Esophagus muscularis mucosa (tissue), 4 donors: ENCODE measurements around the gene FCHO1. TPM values are rescaled to one million over a fixed set of nuclear protein-coding genes. Genes with fewer than 3 reads are reported as not detected.

Experiments used
- DNase-seq: peaks from one replicate; pipeline ENCODE4 v3.0.0-alpha.2; 2017; ENCODE audit errors: extremely low spot score
- H3K27ac ChIP-seq, 4 donors: fragments of 200-600 bp; sonication (generic); replicated peaks in 1 of 4; 1 replicate in 3 of 4; 2 replicates in 1 of 4; pipeline ENCODE4 v1.5.1; 2016 to 2019; ENCODE audit warnings: mild to moderate bottlenecking in 1 of 4
- H3K27me3 ChIP-seq, 4 donors: fragments of 200-600 bp; sonication (generic); one replicate each; pipeline versions ENCODE4 v1.5.1 to v1.6.0; 2016 to 2019
- H3K36me3 ChIP-seq, 4 donors: fragments of 200-600 bp; sonication (generic); one replicate each; pipeline ENCODE4 v1.5.1; 2016 to 2019
- H3K4me1 ChIP-seq, 4 donors: fragments of 200-600 bp; sonication (generic); one replicate each; pipeline ENCODE4 v1.5.1; 2016 to 2019
- H3K4me3 ChIP-seq, 4 donors: fragments of 200-600 bp; sonication (generic); 1 replicate in 2 of 4; 2 replicates in 2 of 4; pipeline ENCODE4 v1.5.1; 2016 to 2019; ENCODE audit warnings: mild to moderate bottlenecking in 4 of 4, moderate library complexity in 1 of 4
- H3K9me3 ChIP-seq, 4 donors: fragments of 200-600 bp; sonication (generic); 1 replicate in 3 of 4; 2 replicates in 1 of 4; pipeline ENCODE4 v1.5.1; 2016 to 2019
- EP300 ChIP-seq: sonication (generic); formaldehyde crosslinking; IDR thresholded peaks from one replicate; pipeline ENCODE4 v1.6.1; 2017; ENCODE audit warnings: antibody characterized with exemption
- POLR2A ChIP-seq: fragments of 450-650 bp; IDR thresholded peaks from one replicate; pipeline ENCODE4 v1.6.1; 2017; ENCODE audit warnings: antibody characterized with exemption, moderate library complexity, mild to moderate bottlenecking, low read depth
- POLR2AphosphoS5 ChIP-seq, 2 donors: sonication (generic); formaldehyde crosslinking; IDR thresholded peaks; one replicate each; pipeline ENCODE4 v1.6.1; 2017; ENCODE audit warnings: antibody characterized with exemption in 2 of 2
- WGBS: methylation state at CpG from one replicate; pipeline ENCODE4 v1.1.5; 2018; 5-methylcytosine and 5-hydroxymethylcytosine counted together
- intact Hi-C: fragments of 100-400 bp; cut with DNase I; formaldehyde crosslinking; loops from one replicate; pipeline ENCODE4 v1.15.1; 2023
- total RNA-seq, 4 donors: library from RNA; depleted of rRNA; stranded (reverse); fragments of >200 nt; gene quantifications; one replicate each; pipeline versions ENCODE4 v1.1.0 to v1.2.1, GENCODE V29; 2016
- TF ChIP-seq, protein P1 (sequence below), 3 experiments: fragments of 200-600 bp in 2 of 3; fragments of 450-650 bp in 1 of 3; sonication (generic) in 2 of 3; IDR thresholded peaks; one replicate each; pipeline ENCODE4 v1.5.1; 2017 to 2019; ENCODE audit warnings: antibody characterized with exemption in 3 of 3, mild to moderate bottlenecking in 2 of 3, moderate library complexity in 1 of 3

Gene FCHO1
- total RNA-seq, 4 donors from 2014 or later: 1.6 to 2.9 (median 1.9) TPM

DNA sequence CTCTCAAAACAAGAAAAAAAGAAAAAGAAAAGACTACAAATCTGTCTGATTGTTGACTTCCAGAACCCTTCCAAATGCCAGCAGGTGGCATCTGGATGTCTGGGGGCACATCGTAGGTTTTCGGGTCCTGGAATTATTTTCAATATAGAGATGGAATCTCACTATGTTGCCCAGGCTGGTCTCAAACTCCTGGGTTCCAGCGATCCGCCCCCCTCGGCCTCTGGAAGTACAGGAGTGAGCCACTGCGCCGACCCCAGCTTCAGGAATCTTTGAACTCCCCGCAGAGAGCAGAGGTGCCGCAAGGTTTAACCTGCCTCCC, 43.1 kb downstream of the FCHO1 start:
- H3K27ac ChIP-seq: no peak overlapping the region
- intact Hi-C loops: no loop called here
- H3K27me3 ChIP-seq: peaks cover 3 to 71% (median 25%) of the 10 kb centered on the region in 4 donors
- H3K4me3 ChIP-seq: peak overlapping the region in 1 of 4 donors; percentile 5
- DNase-seq: no peak
- no peaks in the 10 kb centered on the region for H3K9me3 ChIP-seq
- TF ChIP-seq POLR2AphosphoS5 (IDR thresholded peaks at IDR 0.05): no peak
- no peak for TF ChIP-seq EP300
- TF ChIP-seq, protein P1, sequence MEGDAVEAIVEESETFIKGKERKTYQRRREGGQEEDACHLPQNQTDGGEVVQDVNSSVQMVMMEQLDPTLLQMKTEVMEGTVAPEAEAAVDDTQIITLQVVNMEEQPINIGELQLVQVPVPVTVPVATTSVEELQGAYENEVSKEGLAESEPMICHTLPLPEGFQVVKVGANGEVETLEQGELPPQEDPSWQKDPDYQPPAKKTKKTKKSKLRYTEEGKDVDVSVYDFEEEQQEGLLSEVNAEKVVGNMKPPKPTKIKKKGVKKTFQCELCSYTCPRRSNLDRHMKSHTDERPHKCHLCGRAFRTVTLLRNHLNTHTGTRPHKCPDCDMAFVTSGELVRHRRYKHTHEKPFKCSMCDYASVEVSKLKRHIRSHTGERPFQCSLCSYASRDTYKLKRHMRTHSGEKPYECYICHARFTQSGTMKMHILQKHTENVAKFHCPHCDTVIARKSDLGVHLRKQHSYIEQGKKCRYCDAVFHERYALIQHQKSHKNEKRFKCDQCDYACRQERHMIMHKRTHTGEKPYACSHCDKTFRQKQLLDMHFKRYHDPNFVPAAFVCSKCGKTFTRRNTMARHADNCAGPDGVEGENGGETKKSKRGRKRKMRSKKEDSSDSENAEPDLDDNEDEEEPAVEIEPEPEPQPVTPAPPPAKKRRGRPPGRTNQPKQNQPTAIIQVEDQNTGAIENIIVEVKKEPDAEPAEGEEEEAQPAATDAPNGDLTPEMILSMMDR (IDR thresholded peaks at IDR 0.05): no peak
- TF ChIP-seq POLR2A: no peak
- H3K36me3 ChIP-seq: no peaks in the 10 kb centered on the region
- 65% methylated on average over 9 of the region's 9 CpGs for WGBS
- H3K4me1 ChIP-seq: peaks cover 0 to 10% (median 7%) of the 10 kb centered on the region in 4 donors

DNA sequence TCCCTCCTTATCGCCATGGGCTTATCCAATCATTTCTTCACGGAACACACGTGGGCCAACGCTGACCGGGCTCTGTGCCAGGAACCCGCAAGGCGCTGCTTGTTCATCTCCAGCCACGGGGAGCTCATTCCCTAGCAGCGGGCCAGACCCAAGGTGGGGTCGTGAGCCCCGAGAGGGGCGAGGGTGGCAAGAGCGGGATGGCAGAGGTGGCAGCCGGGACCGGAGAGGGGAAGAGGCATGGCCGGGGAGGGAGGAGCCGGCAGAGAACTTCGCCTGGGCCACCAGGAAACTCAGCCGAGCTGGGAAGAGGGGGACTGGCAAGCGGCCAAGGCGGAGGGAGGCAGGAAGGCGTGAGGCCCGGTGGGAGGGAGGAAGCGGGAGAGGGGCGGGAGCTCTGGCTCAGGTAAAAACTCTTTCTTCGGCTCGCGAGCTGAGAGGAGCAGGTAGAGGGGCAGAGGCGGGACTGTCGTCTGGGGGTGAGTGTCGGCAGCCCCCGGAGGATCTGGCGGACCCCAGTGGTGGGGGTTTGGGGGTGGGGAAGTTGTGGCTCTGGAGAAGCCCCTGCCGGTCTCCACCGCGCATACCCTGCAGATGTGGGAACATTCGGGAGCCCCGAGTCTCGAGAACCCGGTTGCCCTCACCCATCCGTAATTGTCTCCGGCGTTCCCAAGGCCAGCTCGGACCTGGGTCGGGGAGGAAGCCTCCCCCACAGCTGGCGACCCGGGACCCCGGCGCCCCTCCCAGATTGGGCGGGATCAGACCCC, 43.6 kb downstream of the FCHO1 start, which contains the start of gene B3GNT3:
Gene B3GNT3, plus strand, starts transcription at position 408 of the 764 bp plus-strand sequence. CDS start 12,670 bp downstream, outside the sequence.
- Histone ChIP-seq H3K27ac (no peak within 1 kb of the TSS), H3K4me3 (peak within 1 kb of the TSS in 2 of 4 donors; percentile 5 to 40), H3K4me1 (peaks cover 0 to 10% (median 7%) of the 10 kb centered on the region in 4 donors), H3K27me3 (peaks cover 3 to 74% (median 25%) of the 10 kb centered on the region in 4 donors), H3K36me3 (no peaks in the 10 kb centered on the region), H3K9me3 (no peaks in the 10 kb centered on the region)
- intact Hi-C loops: no loop called here
- no peak for TF ChIP-seq POLR2AphosphoS5 (IDR thresholded peaks at IDR 0.05)
- WGBS: 5% methylated on average over 45 of the region's 50 CpGs
- no peak for DNase-seq

DNA sequence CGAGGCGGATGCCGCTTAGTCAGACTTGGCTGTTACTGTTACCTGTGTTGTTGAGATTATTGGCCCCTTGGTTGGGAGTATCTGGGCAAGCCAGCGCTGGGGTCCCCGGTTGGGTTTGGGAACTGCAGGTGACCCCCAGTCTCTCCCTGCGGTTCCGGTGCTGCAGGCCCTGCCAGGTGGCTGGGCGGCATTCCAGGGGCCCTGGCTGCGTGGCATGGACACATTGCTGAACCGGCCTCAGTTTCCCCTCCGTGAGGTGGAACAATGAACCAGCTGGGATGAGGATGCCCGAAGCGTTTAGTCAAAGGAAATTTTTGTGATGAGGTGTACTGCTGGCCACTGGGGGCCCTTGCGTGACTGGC, 44.2 kb downstream of the FCHO1 start:
- peaks cover 0 to 10% (median 7%) of the 10 kb centered on the region in 4 donors for H3K4me1 ChIP-seq
- no peaks in the 10 kb centered on the region for H3K36me3 ChIP-seq
- TF ChIP-seq POLR2AphosphoS5 (IDR thresholded peaks at IDR 0.05) (no peak), POLR2A (no peak)
- no peaks in the 10 kb centered on the region for H3K9me3 ChIP-seq
- no peak for DNase-seq
- H3K27ac ChIP-seq: no peak overlapping the region
- WGBS: 33% methylated on average over 7 of the region's 14 CpGs
- peaks cover 3 to 80% (median 25%) of the 10 kb centered on the region in 4 donors for H3K27me3 ChIP-seq
- peak overlapping the region in 1 of 4 donors; percentile 40 for H3K4me3 ChIP-seq
- intact Hi-C loops: no loop called here

DNA sequence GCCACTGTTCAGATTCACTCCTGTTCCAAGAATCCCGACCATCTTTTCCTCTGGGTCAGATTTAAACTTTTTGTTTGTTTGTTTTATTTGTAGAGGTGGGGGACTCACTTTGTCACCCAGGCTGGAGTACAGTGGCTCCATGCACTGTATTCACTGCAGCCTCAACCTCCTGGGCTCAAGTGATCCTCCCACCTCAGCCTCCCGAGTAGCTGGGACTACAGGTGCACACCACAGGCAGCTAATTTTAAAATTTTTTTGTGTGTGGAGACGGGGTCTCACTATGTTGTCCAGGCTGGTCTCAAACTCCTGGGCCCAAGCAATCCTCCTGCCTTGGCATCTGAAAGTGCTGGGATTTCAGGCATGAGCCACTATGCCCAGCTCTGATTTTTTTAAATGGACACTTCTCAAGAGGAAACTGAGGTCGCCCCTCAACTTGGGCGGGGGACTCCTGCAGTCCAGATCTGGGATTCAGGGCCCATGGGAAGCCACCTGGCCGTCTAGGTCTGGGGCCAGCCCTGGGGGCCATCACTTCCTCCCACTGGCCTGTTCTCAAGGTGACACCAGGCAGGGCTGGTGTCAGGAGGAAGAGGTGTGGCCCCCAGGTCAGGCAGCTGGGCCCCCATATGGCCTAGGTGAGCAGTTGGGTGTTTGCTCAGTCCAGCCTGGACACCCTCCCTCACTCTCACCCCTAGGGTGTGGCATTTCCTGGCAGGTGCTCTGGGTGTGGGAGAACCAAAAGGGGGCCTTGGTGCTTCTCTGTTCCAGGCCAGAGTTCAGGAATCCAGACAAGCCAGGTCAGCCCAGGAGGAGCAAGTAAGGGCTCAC, 44.9 kb downstream of the FCHO1 start:
- H3K4me1 ChIP-seq: peaks cover 0 to 10% (median 7%) of the 10 kb centered on the region in 4 donors
- no peak overlapping the region for H3K27ac ChIP-seq
- intact Hi-C loops: no loop called here
- H3K4me3 ChIP-seq: no peak overlapping the region
- H3K27me3 ChIP-seq: peaks cover 3 to 85% (median 25%) of the 10 kb centered on the region in 4 donors
- no peaks in the 10 kb centered on the region for H3K9me3 ChIP-seq
- no peaks in the 10 kb centered on the region for H3K36me3 ChIP-seq
- TF ChIP-seq, protein P1 (IDR thresholded peaks at IDR 0.05): no peak
- no peak for TF ChIP-seq POLR2A
- TF ChIP-seq POLR2AphosphoS5 (IDR thresholded peaks at IDR 0.05): no peak
- no peak for TF ChIP-seq EP300
- DNase-seq: no peak
- 62% methylated on average over 5 of the region's 6 CpGs for WGBS

DNA sequence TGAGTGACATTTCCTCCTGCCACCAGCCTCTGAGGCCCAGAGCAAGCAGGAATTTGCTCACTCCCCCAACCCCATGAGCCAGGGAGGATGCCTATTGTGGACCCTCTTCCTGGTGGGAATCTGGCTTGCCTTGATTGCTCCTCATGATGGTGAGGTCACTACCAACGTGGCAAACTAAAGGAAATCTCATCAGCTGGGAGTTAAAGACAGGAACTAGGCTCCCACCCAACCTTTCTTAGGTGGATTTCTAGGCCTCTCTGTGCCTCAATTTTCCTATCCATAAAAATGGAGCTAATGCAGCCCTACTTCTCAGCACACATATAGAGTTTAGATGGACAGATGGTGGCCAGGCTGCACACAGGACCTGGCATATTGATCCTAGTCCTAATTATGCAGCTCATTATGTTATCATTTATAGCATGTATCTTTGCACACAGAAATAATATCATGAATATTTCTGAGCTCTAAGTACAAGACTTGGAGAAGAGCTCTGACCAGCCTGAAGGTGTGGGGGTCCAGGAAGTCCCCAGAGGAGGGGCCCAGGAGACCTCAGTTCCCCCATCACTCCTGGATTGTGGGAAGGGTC, 45.7 kb downstream of the FCHO1 start:
- intact Hi-C loops: no loop called here
- Histone ChIP-seq H3K36me3 (no peaks in the 10 kb centered on the region), H3K27ac (no peak overlapping the region), H3K9me3 (no peaks in the 10 kb centered on the region), H3K27me3 (peaks cover 3 to 91% (median 25%) of the 10 kb centered on the region in 4 donors), H3K4me1 (peaks cover 0 to 9% (median 6%) of the 10 kb centered on the region in 4 donors), H3K4me3 (no peak overlapping the region)
- no peak for TF ChIP-seq POLR2A
- no peak for TF ChIP-seq EP300
- TF ChIP-seq, protein P1 (IDR thresholded peaks at IDR 0.05): no peak
- no peak for TF ChIP-seq POLR2AphosphoS5 (IDR thresholded peaks at IDR 0.05)
- WGBS: 100% methylated on average over 1 of the region's 1 CpG
- no peak for DNase-seq
